Astrocyte (in vitro differentiated cells and primary cell): ENCODE results near the gene TXLNB.

Experiments used
- EZH2 ChIP-seq: IDR thresholded peaks from 2 replicates; pipeline ENCODE4 v1.6.1; 2012; ENCODE audit warnings: mild to moderate bottlenecking, low read length, inconsistent platforms; ENCODE audit not compliant: insufficient read depth
- TF ChIP-seq, protein P1 (sequence below): IDR thresholded peaks from 2 replicates; pipeline ENCODE4 v1.5.1; 2011; ENCODE audit warnings: low read depth, mild to moderate bottlenecking, inconsistent platforms, low read length, moderate library complexity; ENCODE audit not compliant: insufficient read depth

DNA sequence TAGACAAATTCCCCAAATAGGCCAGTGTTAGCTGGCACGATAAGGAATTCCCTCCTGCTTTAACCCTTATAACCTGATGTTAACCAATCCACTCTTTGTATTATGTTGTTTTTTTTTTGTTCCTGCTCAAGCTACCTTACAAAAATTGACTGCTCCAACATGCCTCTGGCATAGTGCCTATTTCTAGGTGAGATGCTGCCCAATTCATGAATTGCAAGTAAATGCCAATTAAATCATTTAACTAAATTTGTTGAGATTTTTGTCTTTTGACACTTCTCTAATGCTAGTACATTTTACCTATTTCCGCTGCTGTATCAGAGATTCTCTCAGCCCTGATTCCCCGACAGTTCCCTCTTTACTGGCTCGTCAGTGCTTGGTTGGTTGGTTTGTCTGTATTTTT, 90.4 kb downstream of the TXLNB start:
- TF ChIP-seq, protein P1, sequence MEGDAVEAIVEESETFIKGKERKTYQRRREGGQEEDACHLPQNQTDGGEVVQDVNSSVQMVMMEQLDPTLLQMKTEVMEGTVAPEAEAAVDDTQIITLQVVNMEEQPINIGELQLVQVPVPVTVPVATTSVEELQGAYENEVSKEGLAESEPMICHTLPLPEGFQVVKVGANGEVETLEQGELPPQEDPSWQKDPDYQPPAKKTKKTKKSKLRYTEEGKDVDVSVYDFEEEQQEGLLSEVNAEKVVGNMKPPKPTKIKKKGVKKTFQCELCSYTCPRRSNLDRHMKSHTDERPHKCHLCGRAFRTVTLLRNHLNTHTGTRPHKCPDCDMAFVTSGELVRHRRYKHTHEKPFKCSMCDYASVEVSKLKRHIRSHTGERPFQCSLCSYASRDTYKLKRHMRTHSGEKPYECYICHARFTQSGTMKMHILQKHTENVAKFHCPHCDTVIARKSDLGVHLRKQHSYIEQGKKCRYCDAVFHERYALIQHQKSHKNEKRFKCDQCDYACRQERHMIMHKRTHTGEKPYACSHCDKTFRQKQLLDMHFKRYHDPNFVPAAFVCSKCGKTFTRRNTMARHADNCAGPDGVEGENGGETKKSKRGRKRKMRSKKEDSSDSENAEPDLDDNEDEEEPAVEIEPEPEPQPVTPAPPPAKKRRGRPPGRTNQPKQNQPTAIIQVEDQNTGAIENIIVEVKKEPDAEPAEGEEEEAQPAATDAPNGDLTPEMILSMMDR, result no peak
- no peak for TF ChIP-seq EZH2
